ENCODE measurements around the gene HIGD1B. TPM values are rescaled to one million over a fixed set of nuclear protein-coding genes. Genes with fewer than 3 reads are reported as not detected.

HIGD1B gene
- total and polyA plus RNA-seq, 2 of the 13 experiments (the other 11 are each of a cell fraction or from before 2014, with no cell fraction given) = not detected

- TF ChIP-seq FOXP4 (CRISPR knock-in tag; IDR thresholded peaks at IDR 0.05) (0 out of 2 replicates have a peak, but pooled peaks have one; percentile 9), MATR3 (CRISPR knock-in tag; IDR thresholded peaks at IDR 0.05) (no peak), SAFB2 (CRISPR knock-in tag; IDR thresholded peaks at IDR 0.05; ENCODE audit: borderline replicate concordance, low read depth) (no peak), AHR (CRISPR knock-in tag; IDR thresholded peaks at IDR 0.05) (no peak), ZNF598 (CRISPR knock-in tag; IDR thresholded peaks at IDR 0.05; ENCODE audit: borderline replicate concordance) (no peak), STAT6 (CRISPR knock-in tag; IDR thresholded peaks at IDR 0.05; ENCODE audit: borderline replicate concordance) (no peak), ARID5B (CRISPR knock-in tag; IDR thresholded peaks at IDR 0.05) (peak; percentile 76), ZNF33A (CRISPR knock-in tag; IDR thresholded peaks at IDR 0.05; ENCODE audit: borderline replicate concordance) (0 out of 2 replicates have a peak, but pooled peaks have one; percentile 6), RERE (CRISPR knock-in tag; IDR thresholded peaks at IDR 0.05; ENCODE audit: low read depth) (no peak), ZMAT3 (CRISPR knock-in tag; conservative IDR thresholded peaks at IDR 0.05) (no peak), SOX5 (CRISPR knock-in tag; IDR thresholded peaks at IDR 0.05; ENCODE audit: borderline replicate concordance) (peak; percentile 23; the same call in 1 of the 2 replicates), ZNF710 (CRISPR knock-in tag; IDR thresholded peaks at IDR 0.05; ENCODE audit: borderline replicate concordance) (peak; percentile 22; the same call in 1 of the 2 replicates), ZNF589 (CRISPR knock-in tag; conservative IDR thresholded peaks at IDR 0.05) (no peak)
Measured at GRCh38 chr17:44889003-44889402, 41.3 kb downstream of the HIGD1B start (continued).

Measured in HepG2 (cell line).